Measurements from ENCODE around the gene LRRK2. TPM values are rescaled to one million over a fixed set of nuclear protein-coding genes. Genes with fewer than 3 reads are reported as not detected.
A peak's percentile ranks its signal among the peaks of the same experiment; 100 is the strongest.

LRRK2 gene
- total and polyA plus RNA-seq, 10 of the 15 experiments (the other 5 are each of a cell fraction or from before 2014, with no cell fraction given), result 0.80 to 32.6 (median 1.4) TPM

- TF ChIP-seq CBX5 (IDR thresholded peaks at IDR 0.05; ENCODE audit: low read depth) (no peak; the same call in 1 of the 2 replicates), NFYB (IDR thresholded peaks at IDR 0.05; ENCODE audit: insufficient read depth, low read depth, low read length) (no peak), SP1 (IDR thresholded peaks at IDR 0.05; ENCODE audit: low read depth, low read length) (no peak), TBL1XR1 (IDR thresholded peaks at IDR 0.05; ENCODE audit: low read depth, low read length) (0 out of 2 replicates have a peak, but pooled peaks have one; percentile 7), POU2F2 (IDR thresholded peaks at IDR 0.05; ENCODE audit: borderline replicate concordance, low read depth, low read length) (0 out of 3 replicates have a peak, but pooled peaks have one; percentile 10), BACH1 (IDR thresholded peaks at IDR 0.05; ENCODE audit: borderline replicate concordance) (peak; percentile 68; the same call in 1 of the 2 replicates), SREBF2 (IDR thresholded peaks at IDR 0.05; ENCODE audit: low read length) (no peak), SPI1 (IDR thresholded peaks at IDR 0.05; ENCODE audit: borderline replicate concordance, insufficient read depth, low read depth, low read length) (no peak), EGR1 (IDR thresholded peaks at IDR 0.05; ENCODE audit: borderline replicate concordance in 1 of 2, low read depth in 2 of 2, low read length in 2 of 2) (peak in 1 of 2 experiments; percentile 65; a peak in 1 of 3 replicates), PKNOX1 (IDR thresholded peaks at IDR 0.05) (no peak), LARP7 (IDR thresholded peaks at IDR 0.05) (peak; percentile 88; the same call in 1 of the 2 replicates), CREB1 (IDR thresholded peaks at IDR 0.05; ENCODE audit: low read depth) (0 out of 2 replicates have a peak, but pooled peaks have one; percentile 17)
- TF ChIP-seq, protein P1, sequence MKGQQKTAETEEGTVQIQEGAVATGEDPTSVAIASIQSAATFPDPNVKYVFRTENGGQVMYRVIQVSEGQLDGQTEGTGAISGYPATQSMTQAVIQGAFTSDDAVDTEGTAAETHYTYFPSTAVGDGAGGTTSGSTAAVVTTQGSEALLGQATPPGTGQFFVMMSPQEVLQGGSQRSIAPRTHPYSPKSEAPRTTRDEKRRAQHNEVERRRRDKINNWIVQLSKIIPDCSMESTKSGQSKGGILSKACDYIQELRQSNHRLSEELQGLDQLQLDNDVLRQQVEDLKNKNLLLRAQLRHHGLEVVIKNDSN (IDR thresholded peaks at IDR 0.05; ENCODE audit: borderline replicate concordance, extremely low read length, insufficient read depth, low read depth, low read length), result no peak
- TF ChIP-seq, protein P2, sequence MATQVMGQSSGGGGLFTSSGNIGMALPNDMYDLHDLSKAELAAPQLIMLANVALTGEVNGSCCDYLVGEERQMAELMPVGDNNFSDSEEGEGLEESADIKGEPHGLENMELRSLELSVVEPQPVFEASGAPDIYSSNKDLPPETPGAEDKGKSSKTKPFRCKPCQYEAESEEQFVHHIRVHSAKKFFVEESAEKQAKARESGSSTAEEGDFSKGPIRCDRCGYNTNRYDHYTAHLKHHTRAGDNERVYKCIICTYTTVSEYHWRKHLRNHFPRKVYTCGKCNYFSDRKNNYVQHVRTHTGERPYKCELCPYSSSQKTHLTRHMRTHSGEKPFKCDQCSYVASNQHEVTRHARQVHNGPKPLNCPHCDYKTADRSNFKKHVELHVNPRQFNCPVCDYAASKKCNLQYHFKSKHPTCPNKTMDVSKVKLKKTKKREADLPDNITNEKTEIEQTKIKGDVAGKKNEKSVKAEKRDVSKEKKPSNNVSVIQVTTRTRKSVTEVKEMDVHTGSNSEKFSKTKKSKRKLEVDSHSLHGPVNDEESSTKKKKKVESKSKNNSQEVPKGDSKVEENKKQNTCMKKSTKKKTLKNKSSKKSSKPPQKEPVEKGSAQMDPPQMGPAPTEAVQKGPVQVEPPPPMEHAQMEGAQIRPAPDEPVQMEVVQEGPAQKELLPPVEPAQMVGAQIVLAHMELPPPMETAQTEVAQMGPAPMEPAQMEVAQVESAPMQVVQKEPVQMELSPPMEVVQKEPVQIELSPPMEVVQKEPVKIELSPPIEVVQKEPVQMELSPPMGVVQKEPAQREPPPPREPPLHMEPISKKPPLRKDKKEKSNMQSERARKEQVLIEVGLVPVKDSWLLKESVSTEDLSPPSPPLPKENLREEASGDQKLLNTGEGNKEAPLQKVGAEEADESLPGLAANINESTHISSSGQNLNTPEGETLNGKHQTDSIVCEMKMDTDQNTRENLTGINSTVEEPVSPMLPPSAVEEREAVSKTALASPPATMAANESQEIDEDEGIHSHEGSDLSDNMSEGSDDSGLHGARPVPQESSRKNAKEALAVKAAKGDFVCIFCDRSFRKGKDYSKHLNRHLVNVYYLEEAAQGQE (IDR thresholded peaks at IDR 0.05; ENCODE audit: low read depth, low read length), result no peak
- TF ChIP-seq, protein P3, sequence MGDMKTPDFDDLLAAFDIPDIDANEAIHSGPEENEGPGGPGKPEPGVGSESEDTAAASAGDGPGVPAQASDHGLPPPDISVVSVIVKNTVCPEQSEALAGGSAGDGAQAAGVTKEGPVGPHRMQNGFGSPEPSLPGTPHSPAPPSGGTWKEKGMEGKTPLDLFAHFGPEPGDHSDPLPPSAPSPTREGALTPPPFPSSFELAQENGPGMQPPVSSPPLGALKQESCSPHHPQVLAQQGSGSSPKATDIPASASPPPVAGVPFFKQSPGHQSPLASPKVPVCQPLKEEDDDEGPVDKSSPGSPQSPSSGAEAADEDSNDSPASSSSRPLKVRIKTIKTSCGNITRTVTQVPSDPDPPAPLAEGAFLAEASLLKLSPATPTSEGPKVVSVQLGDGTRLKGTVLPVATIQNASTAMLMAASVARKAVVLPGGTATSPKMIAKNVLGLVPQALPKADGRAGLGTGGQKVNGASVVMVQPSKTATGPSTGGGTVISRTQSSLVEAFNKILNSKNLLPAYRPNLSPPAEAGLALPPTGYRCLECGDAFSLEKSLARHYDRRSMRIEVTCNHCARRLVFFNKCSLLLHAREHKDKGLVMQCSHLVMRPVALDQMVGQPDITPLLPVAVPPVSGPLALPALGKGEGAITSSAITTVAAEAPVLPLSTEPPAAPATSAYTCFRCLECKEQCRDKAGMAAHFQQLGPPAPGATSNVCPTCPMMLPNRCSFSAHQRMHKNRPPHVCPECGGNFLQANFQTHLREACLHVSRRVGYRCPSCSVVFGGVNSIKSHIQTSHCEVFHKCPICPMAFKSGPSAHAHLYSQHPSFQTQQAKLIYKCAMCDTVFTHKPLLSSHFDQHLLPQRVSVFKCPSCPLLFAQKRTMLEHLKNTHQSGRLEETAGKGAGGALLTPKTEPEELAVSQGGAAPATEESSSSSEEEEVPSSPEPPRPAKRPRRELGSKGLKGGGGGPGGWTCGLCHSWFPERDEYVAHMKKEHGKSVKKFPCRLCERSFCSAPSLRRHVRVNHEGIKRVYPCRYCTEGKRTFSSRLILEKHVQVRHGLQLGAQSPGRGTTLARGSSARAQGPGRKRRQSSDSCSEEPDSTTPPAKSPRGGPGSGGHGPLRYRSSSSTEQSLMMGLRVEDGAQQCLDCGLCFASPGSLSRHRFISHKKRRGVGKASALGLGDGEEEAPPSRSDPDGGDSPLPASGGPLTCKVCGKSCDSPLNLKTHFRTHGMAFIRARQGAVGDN (IDR thresholded peaks at IDR 0.05), result peak; percentile 82
These were observed at the start of gene LRRK2 (continued) for GRCh38 chr12:40224439-40225291.
